ENCODE measurements around the gene MGLL. TPM values are rescaled to one million over a fixed set of nuclear protein-coding genes. Genes with fewer than 3 reads are reported as not detected.
A peak's percentile ranks its signal among the peaks of the same experiment; 100 is the strongest.

The MGLL gene
- total RNA-seq, 1 experiment from 2014 or later, result 6.8 TPM

- H3K27me3 ChIP-seq (ENCODE audit: insufficient read depth, low read length), result no peaks in the 10 kb centered on the region
- H4K20me1 ChIP-seq (ENCODE audit: insufficient read depth), result no peaks in the 10 kb centered on the region
- TF ChIP-seq SP1 (IDR thresholded peaks at IDR 0.05; ENCODE audit: low read depth) (no peak), JUND (IDR thresholded peaks at IDR 0.05) (no peak), RAD21 (IDR thresholded peaks at IDR 0.05; ENCODE audit: low read depth) (no peak), CEBPB (IDR thresholded peaks at IDR 0.05; ENCODE audit: low read depth) (no peak), POLR2AphosphoS5 (IDR thresholded peaks at IDR 0.05; ENCODE audit: low read depth, low read length) (no peak)
- ChIA-PET RAD21 (ENCODE audit: low non-redundant PET in 1 of 2, low total read pairs in 2 of 2, uncharacterized antibody in 2 of 2, unreplicated experiment in 2 of 2) (no interaction called here), CTCF (no interaction called here), POLR2A (no interaction called here)
- H3K27ac ChIP-seq (ENCODE audit: low read depth, low read length), result no peak overlapping the region
- H3K9me2 ChIP-seq (ENCODE audit: insufficient read depth), result no peaks in the 10 kb centered on the region
- intact Hi-C loops (cut with micrococcal nuclease), result loop anchor here (5.0 kb wide), 1 partner anchor 381 kb away; no protein-coding TSS in a partner anchor
- peaks cover 16 to 43% of the 10 kb centered on the region in 2 experiments for H3K4me1 ChIP-seq (ENCODE audit: control insufficient read depth in 1 of 2, insufficient read depth in 2 of 2, low read length in 2 of 2)
- ATAC-seq (no peak), DNase-seq (ENCODE audit: low read depth, low spot score) (no peak)
- H3K9ac ChIP-seq (ENCODE audit: low read length), result no peak overlapping the region
- H3K9me3 ChIP-seq (ENCODE audit: control insufficient read depth in 1 of 2, insufficient read depth in 1 of 2, low read depth in 1 of 2, low read length in 2 of 2), result no peaks in the 10 kb centered on the region
- no peaks in the 10 kb centered on the region for H3K36me3 ChIP-seq (ENCODE audit: control insufficient read depth in 1 of 2, insufficient read depth in 2 of 2, low read length in 2 of 2)
- H3K79me2 ChIP-seq (ENCODE audit: insufficient read depth, low read length), result no peaks in the 10 kb centered on the region
- H2AFZ ChIP-seq (ENCODE audit: low read depth, low read length, poor library complexity, severe bottlenecking), result no peak overlapping the region
- H3K4me3 ChIP-seq (replicated peaks in 1 of 2; ENCODE audit: low read depth in 1 of 2, low read length in 2 of 2), result no peak overlapping the region
- BruUV-seq (replicated peaks), result no TSS peak
- peak overlapping the region; percentile 22 for H3K4me2 ChIP-seq (ENCODE audit: low read length)
Observed at GRCh38 chr3:127751163-127751621, 71.1 kb downstream of the MGLL start.

GRCh38 chr3:127750226-127751031 lies 71.9 kb downstream of the MGLL start:
- no peaks in the 10 kb centered on the region for H3K9me2 ChIP-seq (ENCODE audit: insufficient read depth)
- TF ChIP-seq ZNF274 (IDR thresholded peaks at IDR 0.05; ENCODE audit: low read depth, low read length), result no peak
- TF ChIP-seq REST (IDR thresholded peaks at IDR 0.05; ENCODE audit: low read depth), result no peak
- TF ChIP-seq EZH2phosphoT487 (IDR thresholded peaks at IDR 0.05; ENCODE audit: borderline replicate concordance), result no peak
- TF ChIP-seq ATF3 (IDR thresholded peaks at IDR 0.05), result no peak
- TF ChIP-seq EGR1 (IDR thresholded peaks at IDR 0.05; ENCODE audit: low read depth), result no peak
- no peak for TF ChIP-seq SRF (IDR thresholded peaks at IDR 0.05; ENCODE audit: low read depth)
- no peak for TF ChIP-seq RAD21 (IDR thresholded peaks at IDR 0.05; ENCODE audit: low read depth)
- TF ChIP-seq FOSL1 (IDR thresholded peaks at IDR 0.05; ENCODE audit: low read depth), result no peak
- no peak for TF ChIP-seq POLR2AphosphoS5 (IDR thresholded peaks at IDR 0.05; ENCODE audit: low read depth, low read length)
- TF ChIP-seq CBX3 (IDR thresholded peaks at IDR 0.05; ENCODE audit: low read depth), result no peak
- TF ChIP-seq YY1 (IDR thresholded peaks at IDR 0.05; ENCODE audit: extremely low read depth, insufficient replicate concordance, low read depth, low read length), result no peak
- no peak for TF ChIP-seq JUND (IDR thresholded peaks at IDR 0.05)
- no peak for TF ChIP-seq TCF7L2 (IDR thresholded peaks at IDR 0.05; ENCODE audit: borderline replicate concordance, extremely low read depth, insufficient read depth, insufficient read length)
- no peaks in the 10 kb centered on the region for H4K20me1 ChIP-seq (ENCODE audit: insufficient read depth)
- no peaks in the 10 kb centered on the region for H3K27me3 ChIP-seq (ENCODE audit: insufficient read depth, low read length)
- no peak overlapping the region for H3K4me3 ChIP-seq (replicated peaks in 1 of 2; ENCODE audit: low read depth in 1 of 2, low read length in 2 of 2)
- RAD21 ChIA-PET (ENCODE audit: low non-redundant PET in 1 of 2, low total read pairs in 2 of 2, uncharacterized antibody in 2 of 2, unreplicated experiment in 2 of 2), result no interaction called here
- DNase-seq (ENCODE audit: low read depth, low spot score), result no peak
- POLR2A ChIA-PET, result no interaction called here
- H3K4me2 ChIP-seq (ENCODE audit: low read length), result no peak overlapping the region
- peaks cover 16 to 49% of the 10 kb centered on the region in 2 experiments for H3K4me1 ChIP-seq (ENCODE audit: control insufficient read depth in 1 of 2, insufficient read depth in 2 of 2, low read length in 2 of 2)
- H3K9ac ChIP-seq (ENCODE audit: low read length), result no peak overlapping the region
- H3K27ac ChIP-seq (ENCODE audit: low read depth, low read length), result no peak overlapping the region
- intact Hi-C loops (cut with micrococcal nuclease), result loop anchor here (5.0 kb wide), 1 partner anchor 382 kb away; no protein-coding TSS in a partner anchor
- no peaks in the 10 kb centered on the region for H3K79me2 ChIP-seq (ENCODE audit: insufficient read depth, low read length)
- no peak overlapping the region for H2AFZ ChIP-seq (ENCODE audit: low read depth, low read length, poor library complexity, severe bottlenecking)
- no peaks in the 10 kb centered on the region for H3K36me3 ChIP-seq (ENCODE audit: control insufficient read depth in 1 of 2, insufficient read depth in 2 of 2, low read length in 2 of 2)
- CTCF ChIA-PET, result interaction anchor here (1.6 kb wide), 1 partner anchor 82 kb away, joined by 3 read pairs; no protein-coding TSS in a partner anchor
- no peaks in the 10 kb centered on the region for H3K9me3 ChIP-seq (ENCODE audit: control insufficient read depth in 1 of 2, insufficient read depth in 1 of 2, low read depth in 1 of 2, low read length in 2 of 2)
- no peak for ATAC-seq
- no TSS peak for BruUV-seq (replicated peaks)
